GM10248 (cell line): ENCODE results near the gene RIN1.

Experiments used
- CTCF ChIA-PET: fragments of 300-600 bp; sonication (Branson Sonifier 250); formaldehyde crosslinking; extraction: SDS; loops from one replicate; lab custom pipeline; 2021; ENCODE audit warnings: antibody characterized with exemption; lab: Yijun Ruan, JAX
- POLR2A ChIA-PET: fragments of 350-650 bp; sonication (Branson Sonifier 250); formaldehyde crosslinking; extraction: SDS; loops from one replicate; lab custom pipeline; 2020; ENCODE audit warnings: antibody characterized with exemption; lab: Yijun Ruan, JAX
- DNase-seq: peaks from one replicate; pipeline ENCODE4 v3.0.0; 2012; ENCODE audit errors: extremely low spot score
- CTCF ChIP-seq: IDR thresholded peaks from 2 replicates; pipeline ENCODE4 v1.5.1; 2012; ENCODE audit warnings: mild to moderate bottlenecking, low read depth; ENCODE audit errors: extremely low read depth, missing control alignments, control extremely low read depth

Gene RIN1

DNA sequence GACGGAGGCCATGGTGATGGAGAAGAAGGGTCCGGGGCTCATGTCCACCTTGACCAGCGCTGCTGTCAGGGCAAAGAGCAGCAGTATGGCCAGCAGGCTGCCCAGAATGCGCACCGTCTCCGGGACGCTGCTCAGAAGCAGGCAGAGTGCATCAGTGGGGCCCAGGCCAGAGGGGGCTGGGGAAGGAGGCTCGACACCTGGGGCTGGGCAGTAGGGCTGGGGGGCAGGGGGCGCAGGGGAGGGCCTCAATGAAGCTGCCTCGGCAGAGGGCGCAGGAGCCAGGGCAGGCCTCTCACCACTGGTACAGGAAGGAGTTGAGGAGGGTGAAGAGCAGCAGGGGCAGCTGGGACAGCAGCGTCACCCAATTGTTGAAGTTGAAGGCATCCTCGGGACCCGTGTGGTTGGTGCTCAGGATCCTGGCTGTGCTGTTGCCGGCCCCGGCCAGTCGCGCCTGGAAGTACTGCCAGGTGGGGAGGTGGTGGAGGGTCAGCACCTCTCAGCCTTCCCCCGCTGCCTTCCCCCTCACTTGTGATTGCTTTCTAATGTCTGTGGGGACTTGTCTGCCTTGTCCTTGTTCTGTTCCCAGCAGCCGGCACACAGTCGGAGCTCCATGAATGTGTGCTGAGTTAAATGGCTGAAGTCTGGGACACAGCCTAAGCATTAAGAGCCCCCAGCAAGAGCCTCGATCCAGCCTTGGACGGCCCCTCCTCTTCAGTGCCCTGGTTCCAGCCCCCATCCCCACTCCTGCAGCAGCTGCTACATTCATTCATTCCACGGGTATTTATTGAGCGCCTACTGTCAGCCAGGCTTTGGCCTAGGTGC, 33.0 kb upstream of the RIN1 start:
- ChIA-PET CTCF (interaction anchor here (0.9 to 5.6 kb wide), 3 partner anchors 12 to 57 kb away, joined by 4 to 38 read pairs (median 4); no protein-coding TSS in a partner anchor), POLR2A (interaction anchor here (0.6 kb wide), 1 partner anchor 450 kb away, joined by 4 read pairs; no protein-coding TSS in a partner anchor)
- no peak for TF ChIP-seq CTCF
- no peak for DNase-seq

GRCh38 chr11:66368484-66368883, 32.2 kb upstream of the RIN1 start:
- CTCF ChIA-PET, result interaction anchor here (3.8 kb wide), 1 partner anchor 17 kb away, joined by 24 read pairs; no protein-coding TSS in a partner anchor
- POLR2A ChIA-PET, result no interaction called here
- DNase-seq, result no peak
- TF ChIP-seq CTCF, result no peak

- POLR2A ChIA-PET, result no interaction called here
- no peak for TF ChIP-seq CTCF
- no peak for DNase-seq
- CTCF ChIA-PET, result interaction anchor here (1.1 to 3.8 kb wide), 4 partner anchors 18 to 71 kb away, joined by 3 to 24 read pairs (median 5); partner anchors contain the start of gene MRPL11
These were observed 31.5 kb upstream of the RIN1 start for GRCh38 chr11:66367561-66368312.

DNA sequence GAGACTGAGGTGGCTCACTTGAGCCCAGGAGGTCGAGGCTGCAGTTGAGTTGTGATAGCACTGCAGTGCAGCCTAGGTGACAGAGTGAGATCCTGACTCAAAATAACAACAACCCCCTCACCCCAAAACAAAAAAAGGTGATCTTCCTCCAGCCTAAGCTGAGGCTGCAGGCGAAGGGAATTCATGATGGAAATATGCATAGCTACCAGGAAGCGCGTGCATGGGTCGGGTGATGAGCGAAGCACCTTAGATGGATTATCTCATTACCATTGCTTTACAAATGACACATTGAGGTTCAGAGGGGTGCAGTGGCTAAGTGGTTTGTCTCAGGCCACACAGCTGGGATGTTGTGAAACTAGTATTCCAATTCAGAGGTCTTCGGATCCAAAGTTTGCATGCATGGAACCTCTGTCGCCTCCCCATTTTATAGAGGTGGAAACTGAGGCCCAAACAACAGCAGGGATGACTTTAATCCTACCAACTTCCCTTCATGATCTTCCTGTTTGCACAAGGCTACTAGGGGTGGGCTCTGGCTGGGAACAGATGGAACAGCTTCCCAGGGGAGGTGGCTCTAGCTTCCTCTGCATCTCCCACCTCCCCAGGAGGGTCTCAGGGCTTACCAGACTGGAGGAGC, 30.7 kb upstream of the RIN1 start:
- TF ChIP-seq CTCF, result no peak
- POLR2A ChIA-PET, result interaction anchor here (1.1 kb wide), 1 partner anchor 19 kb away, joined by 5 read pairs; no protein-coding TSS in a partner anchor
- CTCF ChIA-PET, result interaction anchor here (1.1 to 3.8 kb wide), 6 partner anchors 19 to 76 kb away, joined by 3 to 24 read pairs (median 4); partner anchors contain the start of genes MRPL11 and TMEM151A
- no peak for DNase-seq

- peak; percentile 10 for DNase-seq
- CTCF ChIA-PET, result interaction anchor here (1.1 to 3.8 kb wide), 9 partner anchors 16 to 83 kb away, joined by 3 to 24 read pairs (median 3); partner anchors contain the start of gene TMEM151A
- TF ChIP-seq CTCF, result no peak
- POLR2A ChIA-PET, result interaction anchor here (0.6 to 1.8 kb wide), 3 partner anchors 18 to 862 kb away, joined by 3 to 5 read pairs (median 4); partner anchors contain the start of gene B4GAT1
These were observed 29.7 kb upstream of the RIN1 start for GRCh38 chr11:66365711-66366619.
